ENCODE measurements around the gene HNRNPA3. TPM values are rescaled to one million over a fixed set of nuclear protein-coding genes. Genes with fewer than 3 reads are reported as not detected.

HNRNPA3 gene
- total RNA-seq, 3 donors from 2014 or later = 292 to 332 (median 316) TPM

DNA sequence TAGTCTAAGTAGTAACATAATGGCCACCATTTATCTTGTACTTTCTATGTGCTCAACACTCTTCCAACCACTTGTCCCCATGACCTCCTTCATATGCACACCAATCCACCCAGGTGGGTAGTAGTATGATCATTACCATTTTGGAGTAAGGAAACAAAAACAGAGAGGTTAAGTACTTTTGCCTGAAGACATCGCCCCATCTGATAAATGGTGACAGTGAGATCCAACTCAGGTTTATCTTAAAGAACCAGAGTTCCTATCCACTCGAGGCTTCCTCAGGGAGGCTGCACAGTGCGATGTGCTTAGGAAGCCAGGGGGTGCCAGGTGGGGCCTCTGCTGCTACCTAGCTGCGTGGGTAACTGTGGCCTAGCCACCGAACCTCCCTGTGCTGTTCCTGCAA lies 37.9 kb downstream of the HNRNPA3 start:
- Mint-ChIP-seq H3K4me3 (no peak overlapping the region), H3K36me3 (ENCODE audit: insufficient read depth) (peaks cover 34% of the 10 kb centered on the region), H3K27me3 (ENCODE audit: low read depth) (no peaks in the 10 kb centered on the region), H3K9me3 (no peaks in the 10 kb centered on the region), H3K4me1 (ENCODE audit: low read depth) (peaks cover 83% of the 10 kb centered on the region)
- no peak for DNase-seq
- ATAC-seq = no peak

DNA sequence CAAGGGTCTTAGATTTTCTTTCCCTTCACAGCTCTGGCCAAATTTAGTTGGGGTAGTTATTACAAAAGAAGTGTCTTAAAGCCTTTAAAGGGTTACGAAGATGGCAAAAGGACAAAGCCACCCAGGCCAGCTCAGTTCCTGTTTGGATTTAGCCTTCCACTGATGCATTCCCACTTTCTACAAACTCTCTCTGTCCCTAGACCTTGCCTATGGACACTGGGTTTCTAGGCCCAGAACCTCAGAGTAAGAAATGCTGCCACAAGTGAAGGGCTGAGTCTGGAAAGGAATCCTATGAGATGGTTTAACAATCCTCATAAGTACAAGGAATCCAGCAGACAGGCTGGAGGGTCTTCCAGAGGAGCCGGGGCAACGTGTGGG lies 38.6 kb downstream of the HNRNPA3 start:
- H3K36me3 Mint-ChIP-seq (ENCODE audit: insufficient read depth) = peaks cover 36% of the 10 kb centered on the region
- no peaks in the 10 kb centered on the region for H3K9me3 Mint-ChIP-seq
- no peak for ATAC-seq
- H3K27me3 Mint-ChIP-seq (ENCODE audit: low read depth) = no peaks in the 10 kb centered on the region
- no peak overlapping the region for H3K4me3 Mint-ChIP-seq
- peaks cover 82% of the 10 kb centered on the region for H3K4me1 Mint-ChIP-seq (ENCODE audit: low read depth)
- DNase-seq = no peak

DNA sequence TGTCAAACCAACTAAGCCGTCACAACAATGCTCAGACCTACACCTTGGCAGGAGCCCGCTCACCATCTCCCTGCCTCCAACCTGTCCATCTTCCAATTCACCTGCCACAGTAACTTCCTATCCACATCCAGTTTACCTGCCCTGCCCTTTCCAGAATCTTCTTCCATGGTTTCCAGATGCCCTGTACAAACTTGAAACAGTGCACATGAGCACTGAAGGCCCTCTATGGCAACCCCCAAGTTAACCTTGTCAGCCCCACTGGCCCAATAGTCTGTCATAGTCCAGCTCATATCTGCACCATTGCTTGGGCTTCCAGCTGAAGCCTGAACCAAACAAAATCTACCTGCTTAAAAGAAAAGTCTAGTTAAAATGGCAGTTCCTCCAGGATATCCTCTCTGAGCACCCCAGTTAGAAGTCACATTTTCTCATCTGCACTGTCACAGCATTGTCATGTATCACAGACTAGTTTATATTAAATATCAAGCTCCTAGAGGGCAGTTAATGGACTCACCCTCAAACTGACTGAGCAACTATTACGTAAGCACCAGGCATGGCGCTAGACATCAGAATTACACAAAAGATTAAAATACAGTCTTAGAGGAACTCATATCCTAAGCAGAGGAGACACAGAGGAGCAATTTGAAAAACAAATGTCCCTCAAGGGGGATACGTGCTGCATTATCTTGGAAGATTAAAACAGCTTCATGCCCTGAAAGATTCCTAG lies 40.4 kb downstream of the HNRNPA3 start:
- ATAC-seq = no peak
- peaks cover 48% of the 10 kb centered on the region for H3K36me3 Mint-ChIP-seq (ENCODE audit: insufficient read depth)
- DNase-seq = no peak
- peaks cover 85% of the 10 kb centered on the region for H3K4me1 Mint-ChIP-seq (ENCODE audit: low read depth)
- H3K27me3 Mint-ChIP-seq (ENCODE audit: low read depth) = no peaks in the 10 kb centered on the region
- H3K4me3 Mint-ChIP-seq = peak overlapping the region; percentile 60
- H3K9me3 Mint-ChIP-seq = no peaks in the 10 kb centered on the region

DNA sequence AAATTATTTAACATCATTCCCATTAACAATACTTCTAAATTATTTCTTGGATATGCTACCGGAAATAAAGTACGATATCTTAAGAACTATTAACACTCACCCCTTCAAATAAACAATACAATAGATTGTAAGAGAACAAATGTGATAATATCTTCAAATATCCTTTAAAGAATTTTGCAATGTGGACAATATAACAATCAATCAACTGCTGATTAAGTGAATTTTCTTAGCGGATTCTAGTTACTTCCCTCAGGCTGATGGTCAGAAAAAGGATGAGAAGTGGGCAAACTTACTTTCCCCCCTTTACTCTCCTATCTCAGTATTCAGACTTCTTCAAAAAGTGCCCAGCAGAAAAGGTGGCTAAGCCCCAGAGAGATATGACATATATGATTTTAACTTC lies 41.1 kb downstream of the HNRNPA3 start:
- peaks cover 88% of the 10 kb centered on the region for H3K4me1 Mint-ChIP-seq (ENCODE audit: low read depth)
- H3K9me3 Mint-ChIP-seq = no peaks in the 10 kb centered on the region
- no peaks in the 10 kb centered on the region for H3K27me3 Mint-ChIP-seq (ENCODE audit: low read depth)
- DNase-seq = no peak
- no peak overlapping the region for H3K4me3 Mint-ChIP-seq
- no peak for ATAC-seq
- H3K36me3 Mint-ChIP-seq (ENCODE audit: insufficient read depth) = peaks cover 50% of the 10 kb centered on the region

DNA sequence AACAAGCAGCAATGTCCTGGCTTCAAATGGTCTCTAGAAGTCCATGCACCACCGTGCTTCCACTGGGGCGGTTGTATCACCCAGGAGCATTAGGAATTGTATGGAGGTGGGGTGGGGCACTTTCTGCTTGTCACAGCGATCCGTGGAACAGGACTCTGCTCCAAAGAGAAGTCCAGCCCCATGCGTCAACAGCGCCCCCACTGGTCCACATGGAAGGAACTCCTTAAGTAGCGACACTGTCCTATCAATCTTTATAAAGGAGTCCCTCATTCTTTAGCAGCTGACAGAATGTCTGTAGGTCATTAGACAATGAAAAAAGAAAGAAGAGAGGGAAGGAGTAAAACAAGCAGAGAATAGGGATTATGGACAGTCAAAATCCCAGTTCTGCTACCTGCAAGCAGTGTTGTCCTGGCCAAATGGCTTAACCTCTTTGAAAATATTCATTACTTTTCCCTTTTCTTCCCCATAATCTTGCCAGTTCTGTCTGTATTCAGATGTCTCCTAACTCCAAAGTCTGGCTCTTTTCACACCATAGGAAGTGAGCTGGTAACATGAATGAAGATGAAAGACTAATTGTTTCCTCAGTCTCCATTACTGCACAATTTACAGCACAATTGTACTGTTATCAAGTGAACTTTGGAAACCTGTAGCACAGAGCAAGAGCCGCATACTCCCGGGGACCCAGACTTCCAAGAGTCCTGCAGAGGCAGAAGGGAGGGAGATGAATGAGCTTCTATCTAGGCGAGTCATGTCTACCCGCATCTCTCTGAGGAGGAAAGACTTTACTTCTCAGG lies 42.0 kb downstream of the HNRNPA3 start:
- Mint-ChIP-seq H3K9me3 (no peaks in the 10 kb centered on the region), H3K36me3 (ENCODE audit: insufficient read depth) (peaks cover 49% of the 10 kb centered on the region), H3K27me3 (ENCODE audit: low read depth) (no peaks in the 10 kb centered on the region), H3K4me1 (ENCODE audit: low read depth) (peaks cover 93% of the 10 kb centered on the region), H3K4me3 (no peak overlapping the region)
- ATAC-seq (no peak), DNase-seq (no peak)

DNA sequence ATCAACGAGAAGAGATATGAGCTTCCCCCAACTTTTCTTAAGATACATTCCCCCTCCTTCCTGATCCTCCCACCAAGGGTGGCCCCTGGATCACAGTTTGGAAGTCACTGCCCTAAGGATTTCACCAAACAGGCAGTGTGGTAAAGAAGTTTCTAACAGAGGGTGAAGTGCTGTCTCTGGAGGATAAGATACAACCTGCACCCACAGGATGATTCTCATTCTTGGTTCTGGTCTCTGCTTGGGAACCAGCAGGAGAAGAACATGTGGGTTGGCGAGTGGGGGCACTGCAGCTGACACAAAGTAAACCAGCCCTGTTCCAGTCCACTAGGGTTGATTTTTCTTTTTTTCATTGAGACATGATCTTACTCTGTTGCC lies 42.6 kb downstream of the HNRNPA3 start:
- DNase-seq (no peak), ATAC-seq (peak in 1 of 2 donors; percentile 24)
- H3K27me3 Mint-ChIP-seq (ENCODE audit: low read depth) = no peaks in the 10 kb centered on the region
- H3K36me3 Mint-ChIP-seq (ENCODE audit: insufficient read depth) = peaks cover 49% of the 10 kb centered on the region
- no peaks in the 10 kb centered on the region for H3K9me3 Mint-ChIP-seq
- peaks cover 93% of the 10 kb centered on the region for H3K4me1 Mint-ChIP-seq (ENCODE audit: low read depth)
- no peak overlapping the region for H3K4me3 Mint-ChIP-seq

DNA sequence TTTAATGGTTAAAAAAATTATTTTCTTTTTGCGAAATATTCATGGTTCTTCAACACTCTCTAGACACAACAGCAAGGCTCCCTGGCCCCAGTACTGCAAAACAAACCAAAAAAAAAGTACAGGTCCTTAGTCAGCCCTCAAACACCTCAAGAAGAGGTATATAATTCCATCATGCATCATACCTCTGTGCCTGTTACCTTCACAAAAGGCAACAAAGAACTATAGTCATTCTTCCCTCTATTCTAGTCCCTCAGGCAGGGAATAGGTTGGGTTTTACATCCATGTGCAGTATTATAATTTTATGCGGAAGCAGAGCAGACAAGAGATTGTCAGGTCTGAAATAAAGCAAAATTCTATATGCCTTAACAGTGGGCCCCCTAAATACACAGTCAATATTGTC lies 43.4 kb downstream of the HNRNPA3 start:
- peak in 1 of 2 donors; percentile 29 for ATAC-seq
- peaks cover 92% of the 10 kb centered on the region for H3K4me1 Mint-ChIP-seq (ENCODE audit: low read depth)
- H3K36me3 Mint-ChIP-seq (ENCODE audit: insufficient read depth) = peaks cover 44% of the 10 kb centered on the region
- H3K9me3 Mint-ChIP-seq = no peaks in the 10 kb centered on the region
- H3K27me3 Mint-ChIP-seq (ENCODE audit: low read depth) = no peaks in the 10 kb centered on the region
- no peak for DNase-seq
- peak overlapping the region; percentile 29 for H3K4me3 Mint-ChIP-seq

DNA sequence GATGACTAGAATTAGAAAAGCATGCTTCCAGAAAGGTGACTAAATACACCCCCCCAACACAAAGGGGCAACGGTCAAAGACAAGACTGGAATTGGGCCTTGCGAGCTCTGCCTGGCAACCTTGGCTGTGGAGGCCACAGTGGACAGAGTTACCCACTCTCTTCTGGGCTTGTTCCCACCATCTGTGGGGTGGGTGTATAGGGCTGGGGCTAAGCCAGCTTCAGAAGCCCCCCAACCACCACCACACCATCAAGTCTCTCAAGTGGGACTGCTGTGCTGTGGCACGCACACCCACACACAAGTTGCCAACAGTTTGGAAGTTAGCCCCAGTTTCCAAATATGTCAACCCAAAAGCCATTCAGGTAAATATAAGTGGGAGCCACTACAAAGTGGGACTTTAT lies 44.1 kb downstream of the HNRNPA3 start:
- DNase-seq (no peak), ATAC-seq (peak in 1 of 2 donors; percentile 13)
- peaks cover 93% of the 10 kb centered on the region for H3K4me1 Mint-ChIP-seq (ENCODE audit: low read depth)
- peak overlapping the region; percentile 1 for H3K4me3 Mint-ChIP-seq
- no peaks in the 10 kb centered on the region for H3K9me3 Mint-ChIP-seq
- peaks cover 38% of the 10 kb centered on the region for H3K36me3 Mint-ChIP-seq (ENCODE audit: insufficient read depth)
- H3K27me3 Mint-ChIP-seq (ENCODE audit: low read depth) = no peaks in the 10 kb centered on the region

DNA sequence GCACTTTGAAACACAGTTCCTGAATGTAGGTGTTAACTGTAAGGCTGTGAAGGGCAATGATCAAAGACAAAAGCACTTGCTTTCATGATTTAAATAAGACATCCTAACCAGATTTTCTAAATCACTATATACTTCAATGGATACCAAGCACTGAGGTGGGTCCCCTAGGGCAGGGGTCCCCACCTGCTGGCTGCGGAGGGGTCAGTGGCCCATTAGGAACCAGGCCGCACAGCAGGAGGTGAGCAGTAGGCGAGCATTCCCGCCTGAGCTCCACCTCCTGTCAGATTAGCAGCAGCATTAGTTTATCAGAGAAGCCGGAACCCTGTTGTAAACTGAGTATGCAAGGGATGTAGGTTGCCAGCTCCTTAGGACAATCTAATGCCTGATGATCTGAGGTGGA lies 44.9 kb downstream of the HNRNPA3 start:
- Mint-ChIP-seq H3K36me3 (ENCODE audit: insufficient read depth) (peaks cover 39% of the 10 kb centered on the region), H3K4me3 (peak overlapping the region; percentile 1), H3K9me3 (no peaks in the 10 kb centered on the region), H3K27me3 (ENCODE audit: low read depth) (no peaks in the 10 kb centered on the region), H3K4me1 (ENCODE audit: low read depth) (peaks cover 94% of the 10 kb centered on the region)
- ATAC-seq (no peak), DNase-seq (no peak)

DNA sequence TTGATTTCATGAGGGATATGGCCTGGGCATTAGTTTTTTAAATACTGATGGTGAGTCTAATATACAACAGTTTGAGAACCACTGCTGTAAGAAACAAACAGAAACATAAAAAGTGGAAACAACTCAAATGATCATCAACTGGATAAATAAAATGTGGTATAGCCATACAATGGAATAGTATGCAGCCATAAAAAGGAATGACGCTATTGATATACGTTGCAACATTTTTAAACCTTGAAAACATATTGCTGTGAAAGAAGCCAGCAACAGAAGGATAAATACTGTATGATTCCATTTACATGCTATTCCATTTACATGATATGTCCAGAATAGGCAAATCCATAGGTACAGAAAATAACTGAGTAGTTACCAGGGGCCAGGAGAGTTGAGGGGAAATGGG lies 45.5 kb downstream of the HNRNPA3 start:
- peaks cover 88% of the 10 kb centered on the region for H3K4me1 Mint-ChIP-seq (ENCODE audit: low read depth)
- H3K4me3 Mint-ChIP-seq = peak overlapping the region; percentile 1
- no peaks in the 10 kb centered on the region for H3K9me3 Mint-ChIP-seq
- no peak for DNase-seq
- H3K36me3 Mint-ChIP-seq (ENCODE audit: insufficient read depth) = peaks cover 37% of the 10 kb centered on the region
- H3K27me3 Mint-ChIP-seq (ENCODE audit: low read depth) = no peaks in the 10 kb centered on the region
- ATAC-seq = no peak

DNA sequence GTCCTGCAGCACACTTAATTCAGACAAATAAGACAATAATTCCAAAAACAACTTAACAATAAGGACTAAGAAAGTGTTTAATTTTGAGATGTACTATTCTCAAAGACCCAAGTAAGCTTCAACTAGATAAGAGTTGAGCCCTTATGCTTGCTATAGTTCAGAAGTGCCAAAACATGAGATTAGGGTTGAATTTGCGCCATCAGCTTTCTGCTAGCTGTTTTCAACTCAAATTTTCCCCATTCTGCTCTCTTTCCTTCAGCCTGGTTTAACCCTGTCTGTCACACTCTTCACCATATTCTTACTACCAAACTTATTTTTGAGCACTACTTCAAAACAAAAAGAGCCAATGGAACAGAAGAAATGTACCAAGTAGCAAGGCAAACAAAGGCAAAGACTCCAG lies 47.8 kb downstream of the HNRNPA3 start:
- DNase-seq (no peak), ATAC-seq (no peak)
- peaks cover 67% of the 10 kb centered on the region for H3K4me1 Mint-ChIP-seq (ENCODE audit: low read depth)
- peak overlapping the region; percentile 67 for H3K4me3 Mint-ChIP-seq
- no peaks in the 10 kb centered on the region for H3K9me3 Mint-ChIP-seq
- peaks cover 28% of the 10 kb centered on the region for H3K36me3 Mint-ChIP-seq (ENCODE audit: insufficient read depth)
- no peaks in the 10 kb centered on the region for H3K27me3 Mint-ChIP-seq (ENCODE audit: low read depth)

DNA sequence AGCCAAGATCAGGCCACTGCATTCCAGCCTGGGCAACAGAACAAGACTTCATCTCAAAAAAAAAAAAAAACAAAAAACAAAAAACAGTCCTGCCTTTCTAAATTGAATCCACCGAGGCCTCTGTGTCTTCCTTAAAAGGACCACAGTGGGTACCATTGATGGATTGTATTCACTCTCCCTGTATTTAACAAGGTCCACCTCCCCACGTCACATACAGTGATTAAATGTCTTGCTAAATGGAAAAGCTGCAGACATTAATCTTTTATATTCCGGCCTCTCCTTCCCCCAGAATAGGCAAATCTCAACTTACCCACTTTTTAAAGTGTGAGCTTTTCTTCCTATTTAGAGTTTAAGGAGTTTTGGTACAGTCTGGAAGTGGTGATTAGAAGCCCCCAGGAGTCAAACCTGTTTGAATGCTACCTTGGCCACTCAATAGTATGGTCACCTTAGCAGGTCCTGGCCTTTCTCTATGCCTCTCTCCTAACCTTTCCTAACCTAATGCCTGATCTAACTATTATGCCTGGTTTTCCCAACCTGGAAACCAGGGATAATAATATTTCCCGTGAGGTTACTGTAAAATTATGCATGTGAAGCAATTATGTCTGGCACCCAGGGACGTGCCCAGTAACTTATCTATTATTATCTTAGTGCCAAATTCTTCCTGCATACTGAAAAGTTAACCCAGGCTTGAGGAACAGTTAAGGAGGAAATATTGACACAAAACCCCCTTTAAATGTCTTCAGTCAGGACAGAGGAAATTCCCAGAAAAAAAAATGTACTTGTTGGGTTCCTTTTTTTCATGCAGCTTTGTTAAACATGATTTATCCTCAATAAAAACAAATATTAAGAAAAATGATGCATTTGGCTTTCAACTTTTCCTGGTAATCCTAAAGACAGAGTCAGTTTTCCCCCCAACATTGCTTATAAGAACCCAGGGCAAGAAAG lies 48.8 kb downstream of the HNRNPA3 start:
- ATAC-seq = no peak
- Mint-ChIP-seq H3K4me1 (ENCODE audit: low read depth) (peaks cover 67% of the 10 kb centered on the region), H3K4me3 (peak overlapping the region; percentile 88), H3K27me3 (ENCODE audit: low read depth) (no peaks in the 10 kb centered on the region), H3K9me3 (no peaks in the 10 kb centered on the region), H3K36me3 (ENCODE audit: insufficient read depth) (peaks cover 25% of the 10 kb centered on the region)
- DNase-seq = no peak

DNA sequence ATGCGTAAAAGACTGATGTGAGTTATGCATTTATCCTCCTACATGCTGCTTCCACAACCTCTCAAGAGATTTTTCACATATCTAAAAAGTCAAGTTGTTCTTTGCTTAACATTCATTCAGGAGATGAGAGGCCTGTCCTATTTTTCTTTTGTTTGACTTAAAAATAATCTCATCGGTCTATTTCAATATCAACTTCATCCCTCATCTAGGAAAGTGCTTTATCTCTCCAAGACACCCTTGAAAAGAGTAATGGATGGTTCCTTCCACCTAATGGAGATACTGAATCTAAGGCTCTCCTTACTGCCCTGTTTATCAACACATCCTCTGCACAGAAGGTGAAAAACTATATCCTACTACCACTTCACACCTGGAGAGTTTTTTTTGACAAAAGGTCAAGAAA lies 49.5 kb downstream of the HNRNPA3 start:
- peaks cover 20% of the 10 kb centered on the region for H3K36me3 Mint-ChIP-seq (ENCODE audit: insufficient read depth)
- H3K27me3 Mint-ChIP-seq (ENCODE audit: low read depth) = no peaks in the 10 kb centered on the region
- ATAC-seq = no peak

DNA sequence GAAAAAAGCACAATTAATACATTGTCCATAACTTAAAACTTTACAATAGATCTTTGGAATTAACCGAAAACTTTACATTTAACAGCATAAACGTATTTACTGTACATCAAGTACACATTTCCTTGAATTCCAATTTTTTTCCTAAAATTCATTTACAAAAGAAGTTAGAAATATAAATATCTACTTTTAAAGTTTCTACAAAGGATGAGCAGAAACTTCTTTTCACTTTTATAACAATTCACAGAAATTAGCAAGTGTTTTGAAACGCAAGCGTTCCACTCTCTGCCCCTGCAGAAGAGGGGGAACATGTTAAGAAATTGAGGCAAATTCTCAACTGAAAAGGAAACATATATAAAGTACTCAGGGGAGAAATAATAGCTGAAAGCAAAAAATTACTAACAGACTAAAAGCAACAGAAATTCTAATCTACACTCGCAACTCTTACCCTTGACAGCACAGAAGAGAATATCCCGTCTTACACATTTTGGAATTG lies 50.4 kb downstream of the HNRNPA3 start:
- Mint-ChIP-seq H3K4me1 (ENCODE audit: low read depth) (peaks cover 60% of the 10 kb centered on the region), H3K4me3 (peak overlapping the region; percentile 88), H3K36me3 (ENCODE audit: insufficient read depth) (peaks cover 14% of the 10 kb centered on the region), H3K9me3 (no peaks in the 10 kb centered on the region), H3K27me3 (ENCODE audit: low read depth) (no peaks in the 10 kb centered on the region)
- ATAC-seq (no peak), DNase-seq (no peak)

More for the DNA sequence above, 49.5 kb downstream of the HNRNPA3 start:
- no peak for DNase-seq
- Mint-ChIP-seq H3K4me3 (peak overlapping the region; percentile 88), H3K9me3 (no peaks in the 10 kb centered on the region), H3K4me1 (ENCODE audit: low read depth) (peaks cover 66% of the 10 kb centered on the region)

Data from activated T-cell treated with anti-CD3 and anti-CD28 coated beads, Interleukin-2, amount 50 U/mL, for 4 hours (primary cell).